NOMO-1 treated with dmso at 0.1 percent for 144 hours (cell line): ENCODE data around the gene RMI2.

Source experiments
- DNase-seq: peaks from one replicate; lab custom pipeline; 2025; ENCODE audit not compliant: unreplicated experiment; lab: John Stamatoyannopoulos, UW

Gene RMI2

DNA sequence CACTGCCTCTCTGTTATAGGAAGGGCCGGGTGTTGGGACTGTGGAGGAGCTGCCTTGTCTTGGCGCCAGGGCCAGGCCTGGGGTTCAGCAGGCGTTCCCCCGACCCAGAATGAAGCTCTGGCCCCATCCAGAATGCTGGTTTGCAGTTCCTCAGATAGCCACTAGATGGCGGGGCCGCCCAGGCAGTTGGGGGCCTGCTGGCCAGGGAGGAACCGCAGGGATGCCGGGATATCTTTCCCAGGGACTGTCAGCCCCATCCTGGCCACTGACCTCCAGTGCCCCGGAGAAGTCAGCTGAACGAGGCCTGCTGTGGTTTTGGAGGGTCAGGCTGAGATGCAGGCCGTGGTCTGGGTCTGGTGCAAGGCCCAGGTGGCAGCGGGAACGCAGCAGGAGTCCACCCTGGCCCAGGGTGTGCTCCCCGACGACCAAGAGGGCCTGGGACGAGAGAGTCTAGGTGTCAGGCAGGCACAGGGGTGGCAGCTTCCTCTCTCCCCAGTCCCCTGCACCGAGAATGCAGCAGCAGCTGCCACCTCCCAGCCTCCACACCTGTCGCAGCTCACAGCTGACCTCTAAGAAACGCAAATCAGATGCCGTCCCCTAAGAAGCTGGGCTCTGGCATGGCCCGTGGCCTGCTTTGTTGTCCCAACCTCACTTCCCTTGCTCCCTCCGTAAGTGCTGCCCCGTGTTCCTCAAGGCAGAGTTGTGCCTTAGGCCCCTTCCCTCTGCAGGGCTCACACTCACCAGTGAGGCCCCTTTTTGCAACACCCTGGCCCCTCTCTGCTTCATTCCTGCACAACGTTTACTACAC, 51.2 kb downstream of the RMI2 start:
- DNase-seq = no peak

DNA sequence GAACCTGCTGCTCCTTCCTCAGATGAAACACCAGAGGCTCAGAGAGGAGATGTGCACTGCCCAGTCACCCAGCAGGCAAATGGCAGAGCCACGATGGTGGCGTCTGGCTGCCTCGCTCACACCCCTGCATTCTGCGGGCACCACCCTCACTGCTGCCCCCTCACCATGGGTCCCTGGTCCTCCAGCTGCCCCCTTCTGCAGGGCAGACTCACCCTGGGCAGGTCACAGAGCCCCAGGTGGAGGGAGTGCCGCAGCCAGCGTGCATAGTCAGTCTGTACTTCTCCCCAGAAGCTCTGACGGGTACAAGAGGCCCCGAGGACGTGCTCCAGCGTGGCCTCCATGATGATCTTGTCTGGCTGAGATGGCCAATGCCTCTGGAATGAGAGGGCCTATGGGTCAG, 52.9 kb downstream of the RMI2 start:
- DNase-seq = no peak

DNA sequence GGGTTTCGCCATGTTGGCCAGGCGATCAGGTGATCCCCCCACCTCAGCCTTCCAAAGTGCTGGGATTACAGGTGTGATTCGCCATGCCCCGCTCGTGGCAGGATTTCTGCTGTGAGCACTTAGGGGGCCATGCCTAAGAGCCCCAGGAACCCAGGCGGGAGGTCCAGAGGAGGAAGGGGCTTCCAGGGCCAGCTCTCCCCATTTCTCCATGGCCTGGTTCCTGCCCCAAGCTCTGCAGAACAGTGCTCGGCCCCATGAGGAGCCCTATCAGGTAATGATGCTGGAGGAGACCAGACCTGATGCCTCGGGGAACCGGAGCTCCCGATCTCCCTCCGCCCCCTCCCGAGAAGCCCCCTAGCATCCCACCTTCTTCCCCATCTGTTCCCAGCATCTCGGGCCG, 53.6 kb downstream of the RMI2 start:
- DNase-seq = no peak

DNA sequence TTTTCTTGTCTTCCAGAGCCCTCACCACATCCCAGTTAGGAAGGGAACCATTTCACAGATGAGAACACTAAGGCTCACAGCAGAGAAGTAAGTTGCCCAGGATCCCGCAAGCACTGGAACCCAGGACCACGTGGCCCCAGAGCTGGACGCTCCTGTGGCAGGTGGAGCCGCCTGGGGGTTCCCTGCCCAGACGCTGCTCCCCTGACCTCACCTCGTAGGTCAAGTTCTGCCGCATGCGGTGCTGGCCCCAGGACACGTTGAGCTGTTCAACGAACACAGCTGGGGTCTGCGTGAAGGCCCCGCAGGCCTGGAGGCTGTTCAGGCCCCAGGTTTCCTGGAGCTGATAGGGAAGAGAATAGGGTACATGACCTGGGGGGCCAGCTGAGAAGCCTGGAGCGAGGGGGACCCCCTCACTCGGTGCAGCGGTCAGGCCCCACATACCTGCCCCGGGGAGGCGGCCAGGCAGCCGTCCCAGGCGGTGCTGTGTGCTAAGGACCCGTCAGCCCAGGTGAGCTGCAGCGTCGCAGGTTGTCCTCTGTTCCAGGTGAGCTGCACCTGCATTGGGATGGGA, 54.1 kb downstream of the RMI2 start:
- no peak for DNase-seq

DNA sequence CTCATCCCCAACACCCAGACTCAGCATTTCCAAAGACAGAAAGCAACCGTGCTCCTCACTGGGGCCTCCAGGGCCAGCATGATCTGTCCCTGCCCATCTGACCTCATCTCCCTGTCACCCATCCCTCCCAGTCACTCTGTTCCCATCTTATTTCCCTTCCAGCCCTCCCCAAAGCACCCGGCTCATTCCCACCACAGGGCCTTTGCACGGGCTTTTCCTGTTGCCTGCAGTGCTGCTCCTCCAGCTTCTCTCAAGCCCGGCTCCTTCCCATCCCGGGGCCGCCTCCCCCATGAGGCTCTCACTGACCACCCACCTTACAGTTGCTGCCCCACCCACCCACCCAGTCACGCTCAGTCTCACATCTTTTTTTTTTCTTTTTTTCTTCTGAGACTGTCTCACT, 54.8 kb downstream of the RMI2 start:
- no peak for DNase-seq
